GM21526 (cell line): ENCODE results near the gene UCKL1.
"Not testable (repeated sequence)": the region's sequence is repeated elsewhere in the genome, so short reads cannot be mapped to it uniquely, and the experiment has no call there.

Experiments
- ATAC-seq: cut with Tn5 transposase; IDR thresholded peaks from one replicate; pipeline ENCODE4 v1.9.1; 2021; ENCODE audit warnings: moderate library complexity; ENCODE audit not compliant: unreplicated experiment, low FRiP score

The UCKL1 gene

GRCh38 chr20:63945031-63945658 lies 11.1 kb downstream of the UCKL1 start:
- ATAC-seq, result no peak

GRCh38 chr20:63944078-63944941 lies 11.9 kb downstream of the UCKL1 start:
- no peak for ATAC-seq

- no peak for ATAC-seq
Measured at GRCh38 chr20:63943808-63944077, 12.5 kb downstream of the UCKL1 start.

- ATAC-seq, result no peak
Measured at GRCh38 chr20:63942969-63943807, 13.0 kb downstream of the UCKL1 start.

GRCh38 chr20:63942250-63942951 lies 13.8 kb downstream of the UCKL1 start:
- no peak for ATAC-seq

GRCh38 chr20:63941282-63942081 lies 14.7 kb downstream of the UCKL1 start:
- no peak for ATAC-seq

GRCh38 chr20:63940472-63941266 lies 15.5 kb downstream of the UCKL1 start:
- ATAC-seq, result no peak

GRCh38 chr20:63940071-63940471 lies 16.1 kb downstream of the UCKL1 start:
- no peak for ATAC-seq

GRCh38 chr20:63939061-63939935 lies 16.9 kb downstream of the UCKL1 start:
- ATAC-seq, result no peak

- no peak for ATAC-seq
Measured at GRCh38 chr20:63937596-63937995, 18.6 kb downstream of the UCKL1 start.

- ATAC-seq, result no peak
Measured at GRCh38 chr20:63935447-63935846, 20.8 kb downstream of the UCKL1 start.

GRCh38 chr20:63934271-63935068 lies 21.7 kb downstream of the UCKL1 start:
- no peak for ATAC-seq

GRCh38 chr20:63933646-63934045 lies 22.6 kb downstream of the UCKL1 start:
- ATAC-seq, result no peak

GRCh38 chr20:63932606-63933160 lies 23.5 kb downstream of the UCKL1 start:
- ATAC-seq, result no peak

- no peak for ATAC-seq
Measured at GRCh38 chr20:63931735-63932134, 24.5 kb downstream of the UCKL1 start.

- ATAC-seq, result no peak
Measured at GRCh38 chr20:63930971-63931553, 25.2 kb downstream of the UCKL1 start.

GRCh38 chr20:63929473-63929883 lies 26.7 kb downstream of the UCKL1 start:
- ATAC-seq, result not testable (repeated sequence)
